ENCODE measurements around the gene ELK3. TPM values are rescaled to one million over a fixed set of nuclear protein-coding genes. Genes with fewer than 3 reads are reported as not detected.
"Not testable (repeated sequence)": the region's sequence is repeated elsewhere in the genome, so short reads cannot be mapped to it uniquely, and the experiment has no call there.

ELK3 gene
- total RNA-seq, 1 experiment from 2014 or later = 0.45 TPM

DNA sequence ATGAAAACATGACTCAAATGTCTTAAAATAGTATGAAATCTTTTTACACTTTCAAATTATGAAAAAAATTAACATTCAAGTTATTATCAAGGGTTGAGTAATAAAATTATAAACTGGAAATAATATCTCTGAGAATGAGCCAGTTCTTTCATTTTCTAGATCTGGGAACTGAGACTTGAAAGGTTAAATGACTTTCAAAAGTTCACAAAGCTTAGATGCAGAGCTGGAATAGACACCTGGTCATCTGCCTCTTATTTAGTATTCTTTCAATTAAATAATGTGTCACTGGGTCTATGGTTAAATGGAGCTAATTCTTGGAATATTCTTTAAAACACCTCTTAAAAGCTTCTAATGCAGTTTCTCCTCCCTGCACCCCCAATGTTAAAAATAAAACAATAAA lies 119.4 kb downstream of the ELK3 start:
- no peak overlapping the region for H3K27ac Mint-ChIP-seq (ENCODE audit: unreplicated experiment)
- peaks cover 7% of the 10 kb centered on the region for H3K36me3 Mint-ChIP-seq (ENCODE audit: insufficient read depth, unreplicated experiment)
- Histone ChIP-seq H3K4me1 (no peaks in the 10 kb centered on the region), H3K36me3 (ENCODE audit: control insufficient read depth, insufficient read depth, low read length) (no peaks in the 10 kb centered on the region), H3K27me3 (replicated peaks; ENCODE audit: control insufficient read depth, insufficient read depth, low read length) (no peaks in the 10 kb centered on the region), H3K9me3 (no peaks in the 10 kb centered on the region), H3K4me3 (ENCODE audit: low read depth, low read length) (no peak overlapping the region)
- ChIA-PET CTCF (no interaction called here), POLR2A (no interaction called here)
- H3K4me1 Mint-ChIP-seq (ENCODE audit: low read depth, unreplicated experiment) = no peaks in the 10 kb centered on the region
- H3K27me3 Mint-ChIP-seq (ENCODE audit: insufficient read depth, unreplicated experiment) = no peaks in the 10 kb centered on the region
- TF ChIP-seq CTCF (IDR thresholded peaks at IDR 0.05; ENCODE audit: insufficient read depth in 1 of 2, low read depth in 1 of 2, low read length in 1 of 2, severe bottlenecking in 1 of 2, unreplicated experiment in 1 of 2) = no peak
- intact Hi-C loops (cut with micrococcal nuclease; ENCODE audit: unreplicated experiment) = no loop called here
- H3K4me3 Mint-ChIP-seq (ENCODE audit: unreplicated experiment) = no peak overlapping the region
- no peak for DNase-seq
- no TSS peak for BruUV-seq (replicated peaks)
- H3K9me3 Mint-ChIP-seq (ENCODE audit: unreplicated experiment) = no peaks in the 10 kb centered on the region

DNA sequence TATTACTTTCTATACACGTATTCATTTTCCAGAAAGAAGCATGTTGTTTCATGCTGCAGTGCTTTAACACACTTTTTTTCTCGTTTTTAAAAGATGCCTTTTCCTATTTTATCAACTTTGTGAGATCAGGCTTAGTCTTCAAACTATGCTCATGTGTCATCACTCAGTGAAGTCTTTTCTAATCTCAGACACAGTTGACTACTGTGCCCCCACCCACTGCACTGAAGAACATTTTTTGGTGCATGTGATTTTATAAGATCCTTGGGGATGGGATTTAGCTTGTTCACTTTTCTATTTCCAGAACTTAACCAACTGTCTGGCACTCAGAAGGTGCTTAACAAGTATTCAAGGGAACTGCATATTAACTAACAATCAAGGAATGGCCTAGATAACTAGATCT lies 120.5 kb downstream of the ELK3 start:
- H3K27ac Mint-ChIP-seq (ENCODE audit: unreplicated experiment) = no peak overlapping the region
- no peaks in the 10 kb centered on the region for H3K27me3 Mint-ChIP-seq (ENCODE audit: insufficient read depth, unreplicated experiment)
- no peak overlapping the region for H3K4me3 Mint-ChIP-seq (ENCODE audit: unreplicated experiment)
- no peaks in the 10 kb centered on the region for H3K36me3 ChIP-seq (ENCODE audit: control insufficient read depth, insufficient read depth, low read length)
- CTCF ChIA-PET = no interaction called here
- BruUV-seq (replicated peaks) = no TSS peak
- POLR2A ChIA-PET = no interaction called here
- no peak overlapping the region for H3K4me3 ChIP-seq (ENCODE audit: low read depth, low read length)
- H3K36me3 Mint-ChIP-seq (ENCODE audit: insufficient read depth, unreplicated experiment) = peaks cover 7% of the 10 kb centered on the region
- no peaks in the 10 kb centered on the region for H3K9me3 ChIP-seq
- H3K4me1 Mint-ChIP-seq (ENCODE audit: low read depth, unreplicated experiment) = no peaks in the 10 kb centered on the region
- H3K9me3 Mint-ChIP-seq (ENCODE audit: unreplicated experiment) = no peaks in the 10 kb centered on the region
- H3K4me1 ChIP-seq = no peaks in the 10 kb centered on the region
- DNase-seq = no peak
- no peak for TF ChIP-seq CTCF (IDR thresholded peaks at IDR 0.05; ENCODE audit: insufficient read depth in 1 of 2, low read depth in 1 of 2, low read length in 1 of 2, severe bottlenecking in 1 of 2, unreplicated experiment in 1 of 2)
- H3K27me3 ChIP-seq (replicated peaks; ENCODE audit: control insufficient read depth, insufficient read depth, low read length) = no peaks in the 10 kb centered on the region
- intact Hi-C loops (cut with micrococcal nuclease; ENCODE audit: unreplicated experiment) = no loop called here

GRCh38 chr12:96315741-96316481 lies 121.7 kb downstream of the ELK3 start:
- H3K27ac Mint-ChIP-seq (ENCODE audit: unreplicated experiment) = peak overlapping the region; percentile 92
- H3K9me3 Mint-ChIP-seq (ENCODE audit: unreplicated experiment); H3K4me1 Mint-ChIP-seq (ENCODE audit: low read depth, unreplicated experiment); H3K9me3 ChIP-seq; H3K36me3 Mint-ChIP-seq (ENCODE audit: insufficient read depth, unreplicated experiment); H3K27me3 ChIP-seq (replicated peaks; ENCODE audit: control insufficient read depth, insufficient read depth, low read length); H3K36me3 ChIP-seq (ENCODE audit: control insufficient read depth, insufficient read depth, low read length); CTCF ChIA-PET; H3K27me3 Mint-ChIP-seq (ENCODE audit: insufficient read depth, unreplicated experiment); H3K4me1 ChIP-seq; intact Hi-C loops (cut with micrococcal nuclease; ENCODE audit: unreplicated experiment): not testable (repeated sequence)
- peak overlapping the region; percentile 86 for H3K4me3 Mint-ChIP-seq (ENCODE audit: unreplicated experiment)
- POLR2A ChIA-PET = interaction anchor here (0.7 kb wide), 1 partner anchor 101 kb away, joined by 3 read pairs; no protein-coding TSS in a partner anchor
- peak overlapping the region; percentile 37 for H3K4me3 ChIP-seq (ENCODE audit: low read depth, low read length)
- TSS peak; percentile 78 for BruUV-seq (replicated peaks)
- DNase-seq = peak; percentile 46 to 52

GRCh38 chr12:96317801-96318200 lies 123.6 kb downstream of the ELK3 start:
- H3K4me1 Mint-ChIP-seq (ENCODE audit: low read depth, unreplicated experiment); POLR2A ChIA-PET; intact Hi-C loops (cut with micrococcal nuclease; ENCODE audit: unreplicated experiment); H3K27me3 Mint-ChIP-seq (ENCODE audit: insufficient read depth, unreplicated experiment); H3K9me3 Mint-ChIP-seq (ENCODE audit: unreplicated experiment); DNase-seq; H3K27me3 ChIP-seq (replicated peaks; ENCODE audit: control insufficient read depth, insufficient read depth, low read length); H3K36me3 ChIP-seq (ENCODE audit: control insufficient read depth, insufficient read depth, low read length); H3K36me3 Mint-ChIP-seq (ENCODE audit: insufficient read depth, unreplicated experiment); H3K4me3 ChIP-seq (ENCODE audit: low read depth, low read length); H3K9me3 ChIP-seq; BruUV-seq (replicated peaks); H3K27ac Mint-ChIP-seq (ENCODE audit: unreplicated experiment); H3K4me3 Mint-ChIP-seq (ENCODE audit: unreplicated experiment); CTCF ChIA-PET; H3K4me1 ChIP-seq: not testable (repeated sequence)

Other genes starting within 250 kb of the ELK3 start
- 0.51 and 0.82 TPM in 2 replicates for gene HAL, start 198.0 kb upstream of the ELK3 start, total RNA-seq (2022)
- 56.7 and 61.9 TPM in 2 replicates for gene LTA4H, start 158.8 kb upstream of the ELK3 start, total RNA-seq (2022)
- gene CDK17, start 206.1 kb downstream of the ELK3 start, total RNA-seq (2022) = 11.5 and 11.7 TPM in 2 replicates

Measured in Caco-2 (cell line).